GM19351 (cell line): ENCODE data around the gene KCNB1.

Experiments used
- ATAC-seq: cut with Tn5 transposase; IDR thresholded peaks from one replicate; pipeline ENCODE4 v1.9.1; 2021; ENCODE audit warnings: mild to moderate bottlenecking, moderate library complexity; ENCODE audit not compliant: unreplicated experiment

The KCNB1 gene

DNA sequence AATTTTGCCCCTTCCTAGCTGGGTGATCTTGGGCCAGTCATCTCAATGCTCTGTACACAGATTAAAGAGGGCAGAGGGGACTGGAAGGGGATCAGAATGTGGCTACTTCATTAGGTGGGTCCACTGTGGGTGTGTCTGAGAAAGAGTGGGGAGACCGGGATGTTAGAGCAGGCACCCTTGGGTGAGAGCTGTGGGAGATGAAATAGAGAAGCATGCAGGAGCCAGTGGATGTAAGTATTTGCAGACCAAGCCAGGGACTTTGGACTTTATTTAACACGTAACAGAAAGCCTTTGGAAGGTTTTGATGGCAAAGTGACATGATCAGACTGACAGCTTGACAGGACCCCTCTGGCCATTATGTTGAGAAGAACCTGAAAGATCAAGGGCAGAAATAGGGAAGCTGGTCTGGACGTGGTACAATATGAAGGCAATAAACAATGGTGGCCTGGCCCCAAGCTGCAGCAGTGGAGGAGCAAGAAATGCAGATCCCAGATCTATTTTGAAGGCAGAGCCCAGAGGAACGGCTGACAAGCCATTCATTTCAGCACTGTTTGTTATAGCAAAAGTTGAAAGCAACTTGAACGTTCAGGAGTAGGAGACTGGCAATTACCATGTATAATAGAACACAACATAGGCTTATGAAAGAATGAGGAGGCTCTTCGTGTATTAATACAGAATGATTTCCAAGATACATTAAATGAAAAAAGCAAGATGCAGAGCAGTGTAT lies 122.1 kb downstream of the KCNB1 start:
- ATAC-seq, result no peak

DNA sequence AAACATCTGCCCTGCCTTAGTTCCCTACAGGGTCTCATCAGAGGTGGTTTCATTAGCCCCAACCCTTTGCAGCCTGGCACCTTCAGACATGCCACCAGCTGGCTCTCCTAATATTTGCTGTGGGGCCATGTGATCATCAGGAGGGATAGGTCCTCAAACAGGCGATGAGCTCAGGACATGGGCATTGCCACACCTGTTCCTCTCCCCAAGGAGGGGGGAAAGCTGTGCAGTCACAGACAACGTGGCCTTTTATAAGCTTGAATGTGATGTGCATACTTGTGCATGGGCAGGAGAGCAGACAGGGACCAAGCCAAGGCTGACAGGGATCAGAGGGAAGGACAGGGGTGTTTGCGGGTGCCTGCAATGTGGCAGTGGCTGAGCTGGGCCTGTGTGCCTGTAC lies 125.8 kb downstream of the KCNB1 start:
- no peak for ATAC-seq

DNA sequence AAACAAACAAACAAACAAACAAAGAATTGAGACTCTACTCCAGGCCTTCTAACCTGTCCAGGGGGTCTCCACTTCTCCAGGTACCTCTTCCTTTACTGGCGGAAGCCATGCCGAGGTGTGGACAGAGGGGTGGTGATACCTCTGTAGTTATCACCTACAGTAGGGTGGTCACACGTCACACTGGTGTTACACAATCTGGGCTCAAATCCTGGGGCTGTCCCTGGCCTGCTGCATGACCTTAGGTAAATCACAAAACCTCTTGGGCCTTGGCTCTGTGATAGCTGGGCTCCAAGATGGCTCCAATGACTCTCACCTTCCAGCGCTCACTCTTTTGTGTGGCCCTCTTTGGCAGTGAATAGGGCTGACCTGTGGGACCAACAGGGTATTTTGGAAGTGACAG lies 127.8 kb downstream of the KCNB1 start:
- no peak for ATAC-seq

DNA sequence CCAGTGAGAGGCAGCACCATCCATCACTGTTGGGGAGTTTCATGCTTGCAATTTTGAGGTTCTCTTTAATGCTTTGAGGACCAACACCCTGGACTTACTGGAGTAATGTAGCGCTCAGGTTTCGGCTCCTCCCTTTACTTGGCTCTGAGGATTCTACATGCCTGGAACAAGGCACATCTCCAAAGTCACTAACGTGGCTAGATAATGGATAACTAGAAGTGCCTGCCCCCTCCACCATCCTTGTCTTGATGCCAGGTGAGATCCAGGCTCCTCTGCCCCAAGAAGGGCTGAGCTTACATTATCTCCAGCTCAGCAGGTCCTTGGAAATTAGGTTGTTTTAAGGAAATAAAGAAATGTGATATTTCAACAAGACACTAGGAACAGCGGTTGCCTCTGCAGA lies 129.1 kb downstream of the KCNB1 start:
- no peak for ATAC-seq

DNA sequence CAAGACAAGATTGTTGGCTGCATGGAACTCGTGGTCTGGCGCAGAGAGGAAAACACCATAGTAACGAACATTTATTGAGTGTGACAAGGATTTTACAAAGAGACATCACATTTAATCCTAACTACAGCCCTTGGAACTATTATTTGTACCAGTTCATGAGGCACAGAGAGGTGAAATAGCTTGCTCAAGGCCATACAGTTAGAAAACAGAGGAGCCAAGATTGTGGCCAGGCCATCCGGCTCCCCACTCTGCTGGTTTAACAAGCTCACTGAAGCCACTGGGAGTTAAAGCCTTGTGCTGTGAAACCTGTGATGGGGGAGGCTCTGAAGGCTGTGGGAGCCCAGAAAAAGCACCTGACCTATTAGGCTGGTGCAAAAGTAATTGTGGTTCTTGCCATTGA lies 129.7 kb downstream of the KCNB1 start:
- no peak for ATAC-seq

DNA sequence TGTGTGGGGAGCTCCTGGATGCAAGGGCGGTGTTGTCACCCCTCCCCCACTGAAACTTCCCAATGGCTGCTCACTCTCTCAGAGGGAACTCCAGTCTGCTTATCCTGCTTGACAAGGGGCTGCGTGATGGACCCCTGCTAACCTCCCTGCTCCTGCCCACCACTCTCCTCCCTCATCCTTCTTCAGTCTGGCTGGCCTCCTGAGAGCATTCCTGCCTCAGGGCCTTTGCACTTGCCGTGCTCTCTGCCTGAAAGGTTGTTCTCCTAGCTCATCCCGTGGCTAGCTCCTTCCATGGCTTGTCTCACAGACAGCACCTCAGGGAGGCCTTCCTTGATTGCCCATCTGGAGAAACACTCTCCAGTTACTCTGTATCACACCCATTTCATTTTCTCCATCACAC lies 130.7 kb downstream of the KCNB1 start:
- ATAC-seq, result no peak

DNA sequence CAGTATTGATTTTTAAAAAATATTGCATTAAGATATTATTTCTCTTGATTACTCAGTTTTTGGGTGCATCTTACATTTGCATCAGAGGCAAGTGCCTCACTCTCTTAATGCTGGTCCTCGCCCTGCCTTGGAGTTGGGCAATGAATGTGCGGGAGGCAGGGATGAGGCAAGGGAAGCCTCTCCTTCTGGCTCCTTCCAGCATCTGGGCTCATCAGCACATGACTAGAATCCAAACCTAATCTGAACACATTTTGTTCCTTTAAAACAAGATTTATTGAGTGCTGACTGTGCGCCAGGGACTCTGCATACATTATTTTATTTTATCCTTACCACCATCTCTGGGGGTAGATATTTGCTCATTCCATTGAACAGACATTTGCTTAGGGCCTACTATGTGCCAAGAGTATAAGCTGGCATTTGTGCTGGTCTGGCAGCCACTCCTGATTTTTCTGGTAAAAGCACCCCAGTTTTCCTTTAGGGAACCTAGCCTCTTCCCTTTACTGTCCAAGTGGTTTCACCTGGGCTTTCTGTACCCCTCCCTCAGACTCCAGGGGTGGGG lies 132.7 kb downstream of the KCNB1 start:
- no peak for ATAC-seq

DNA sequence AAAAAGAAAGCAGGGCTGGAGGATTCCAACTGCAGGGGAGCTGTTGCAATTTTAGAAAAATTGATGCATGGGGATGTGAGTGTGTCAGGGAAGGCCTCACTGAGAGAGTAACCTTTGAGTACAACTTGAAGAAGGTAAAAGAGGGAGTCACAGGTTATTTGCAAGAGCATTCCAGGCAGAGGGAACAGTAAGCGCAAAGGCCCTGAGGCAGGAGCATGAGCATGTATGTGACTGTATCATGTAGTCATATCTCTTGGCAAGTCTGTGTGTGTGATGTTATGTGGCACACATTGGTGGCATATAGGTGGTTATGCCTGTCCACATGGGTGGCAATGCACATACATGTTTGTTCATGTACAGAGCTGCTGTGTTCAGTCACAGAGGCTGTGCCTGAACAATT lies 133.4 kb downstream of the KCNB1 start:
- no peak for ATAC-seq

DNA sequence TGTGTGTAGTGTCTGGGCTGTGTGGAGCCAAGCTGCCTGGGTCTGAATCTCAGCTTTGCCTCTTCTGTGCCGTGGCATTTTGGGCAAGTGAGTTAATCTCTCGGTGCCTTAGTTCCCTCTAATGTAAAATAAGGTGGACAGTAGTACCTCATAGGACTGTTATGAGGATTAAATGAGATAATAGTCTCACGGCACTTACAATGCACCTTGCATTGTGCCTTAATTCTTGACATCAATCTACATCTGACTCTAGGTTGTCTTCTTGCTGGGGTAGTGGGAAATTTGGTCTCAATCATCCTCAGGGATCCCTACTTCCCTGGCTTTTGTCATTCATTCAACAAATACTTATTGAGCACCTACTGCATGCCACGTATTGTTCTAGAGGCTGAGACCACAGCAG lies 133.9 kb downstream of the KCNB1 start:
- no peak for ATAC-seq

DNA sequence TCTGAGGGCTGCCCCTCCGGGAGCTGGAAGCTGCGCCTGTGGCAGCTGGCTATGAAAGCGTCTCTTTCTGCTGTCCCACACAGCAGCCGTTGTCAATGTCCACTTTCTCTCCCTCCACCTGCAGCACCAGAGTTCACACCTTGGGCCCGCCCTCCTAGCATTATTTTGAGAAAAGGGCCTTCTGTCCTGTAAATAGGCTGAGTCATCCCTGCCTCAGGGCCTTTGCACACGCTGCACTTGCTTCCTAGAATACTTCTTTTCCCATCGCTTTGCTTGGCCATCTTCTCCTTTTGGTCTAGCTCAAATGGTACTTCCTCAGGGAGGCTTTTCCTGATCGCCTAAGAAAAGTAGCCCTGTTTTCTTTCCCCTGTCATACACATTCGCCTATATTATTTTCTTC lies 135.3 kb downstream of the KCNB1 start:
- ATAC-seq, result no peak

DNA sequence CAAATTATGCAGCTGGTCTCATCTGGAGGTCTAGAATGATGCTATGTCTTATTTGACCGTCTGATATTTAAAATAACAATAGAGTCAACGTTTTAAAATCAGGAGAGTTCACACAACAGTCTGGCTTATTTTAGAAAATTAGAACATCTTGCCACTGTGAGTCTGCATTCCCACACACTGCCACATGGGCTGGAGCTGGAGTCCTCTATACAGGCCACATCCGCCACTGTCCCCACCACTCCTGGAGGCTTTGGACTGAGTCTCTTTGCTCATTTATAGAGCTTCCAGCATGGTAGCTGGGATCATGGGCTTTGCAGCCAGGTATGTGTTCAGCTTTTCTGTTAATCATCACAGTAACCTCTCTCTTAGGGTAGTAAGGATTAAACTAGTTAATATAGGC lies 135.8 kb downstream of the KCNB1 start:
- no peak for ATAC-seq

DNA sequence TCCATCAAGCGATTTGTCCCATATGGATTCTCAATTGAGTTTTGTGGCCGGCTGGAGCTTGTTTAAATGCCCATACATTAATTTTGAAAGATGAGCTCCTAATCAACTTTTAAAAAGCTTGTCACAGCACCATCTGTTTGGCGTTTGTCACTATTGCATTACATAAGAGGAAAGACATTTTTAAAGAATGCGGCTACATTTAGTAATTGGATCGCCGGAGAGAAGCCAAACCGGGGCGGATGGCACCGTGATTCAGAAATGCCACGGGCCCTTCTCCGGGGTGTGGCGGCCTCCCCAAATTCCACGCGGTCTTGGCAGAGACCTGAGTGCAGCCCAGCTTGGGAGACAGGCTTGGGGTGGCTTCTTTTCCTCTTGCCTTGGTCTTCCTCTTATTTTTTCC lies 136.9 kb downstream of the KCNB1 start:
- no peak for ATAC-seq

DNA sequence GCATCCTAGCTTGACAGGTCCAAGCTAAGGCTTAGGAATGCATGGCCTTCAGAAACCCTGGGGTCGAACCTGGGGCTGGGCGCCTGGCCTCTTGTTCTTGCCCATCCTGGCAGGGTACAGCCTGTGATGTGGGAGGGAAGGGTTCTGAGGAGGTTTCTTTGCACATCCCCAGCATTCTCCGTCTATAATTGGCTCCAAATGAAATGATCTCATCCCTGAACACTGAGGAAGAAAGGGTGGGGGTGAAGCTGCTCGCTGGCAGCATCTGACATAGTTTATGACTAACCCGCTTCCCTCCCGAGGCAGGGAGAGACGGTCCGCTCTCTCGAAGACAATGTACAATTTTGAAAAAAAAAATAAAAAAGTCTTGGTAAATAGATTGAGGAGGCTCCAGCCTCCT lies 137.5 kb downstream of the KCNB1 start:
- ATAC-seq, result no peak

DNA sequence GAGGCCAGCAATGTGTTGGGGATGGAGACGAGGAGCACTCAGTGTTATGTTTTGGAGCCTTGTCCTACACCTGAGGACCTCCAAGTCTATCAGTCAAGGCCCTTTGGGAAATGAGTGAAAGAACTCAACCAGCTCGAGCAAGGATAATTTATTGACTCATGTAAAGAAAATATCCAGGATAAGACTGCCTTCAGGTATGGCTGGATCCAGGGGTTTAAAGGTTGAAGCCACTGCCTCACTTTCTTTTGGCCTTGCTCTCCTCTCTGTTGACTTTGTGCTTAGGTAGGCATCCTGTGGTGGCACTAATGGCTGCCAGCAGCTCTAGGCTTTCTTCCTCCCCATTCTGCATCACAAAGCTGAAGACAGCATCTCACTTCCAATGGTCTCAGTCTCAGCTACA lies 138.3 kb downstream of the KCNB1 start:
- no peak for ATAC-seq

DNA sequence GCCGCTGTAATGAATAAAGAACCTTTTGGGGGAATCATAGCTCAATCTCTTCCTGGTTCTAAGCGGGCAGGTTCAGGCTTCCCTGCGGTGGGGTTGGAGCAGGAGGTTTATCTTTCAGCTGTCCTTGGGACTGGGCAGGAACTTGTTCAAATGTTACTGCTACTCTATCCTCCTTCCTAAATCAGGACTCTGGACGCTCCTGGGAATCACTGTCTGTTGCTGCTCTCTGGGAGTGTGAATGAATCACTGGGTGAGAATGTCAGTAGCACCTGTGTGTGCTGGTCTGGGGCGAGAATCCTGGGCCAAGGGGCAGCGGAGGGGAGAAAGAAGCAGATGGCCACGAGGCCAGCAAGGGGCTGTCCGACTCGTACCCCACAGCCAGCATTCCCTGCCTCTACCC lies 139.2 kb downstream of the KCNB1 start:
- ATAC-seq, result no peak

DNA sequence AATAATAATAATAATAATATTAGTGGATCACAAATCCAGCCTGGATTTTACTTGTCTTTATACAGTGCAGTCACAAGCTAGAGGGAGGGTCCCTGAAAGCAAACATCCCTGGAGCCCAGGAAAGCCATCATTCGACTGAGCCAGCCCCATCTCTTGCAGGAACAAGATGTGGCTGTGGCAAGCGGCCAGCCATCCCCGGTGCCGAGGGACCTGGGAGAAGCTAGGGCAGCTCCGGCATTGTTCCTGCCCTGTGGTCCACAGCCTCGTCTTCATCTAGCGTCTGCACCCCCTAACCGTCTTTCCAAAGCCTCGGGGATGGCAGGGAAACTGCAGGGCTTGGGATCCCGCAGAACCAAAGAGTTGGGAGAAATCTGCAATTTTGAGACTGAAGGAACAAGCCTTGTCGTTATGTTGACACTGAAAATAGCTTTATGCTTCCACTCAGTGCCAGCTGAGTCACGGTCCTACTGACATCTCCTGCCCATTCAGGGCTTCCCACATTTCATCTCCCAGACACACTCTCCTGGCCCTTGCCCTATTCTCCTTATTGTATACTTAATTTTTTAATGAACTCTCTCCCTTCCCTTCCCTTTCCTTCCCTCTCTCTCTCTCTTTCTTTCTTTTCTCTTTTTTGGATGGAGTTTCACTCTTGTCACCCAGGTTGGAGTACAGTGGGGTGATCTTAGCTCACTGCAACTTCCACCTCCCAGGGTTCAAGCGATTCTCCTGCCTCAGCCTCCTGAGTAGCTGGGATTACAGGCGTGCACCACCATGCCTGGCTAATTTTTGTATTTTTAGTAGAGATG lies 142.1 kb downstream of the KCNB1 start:
- no peak for ATAC-seq

DNA sequence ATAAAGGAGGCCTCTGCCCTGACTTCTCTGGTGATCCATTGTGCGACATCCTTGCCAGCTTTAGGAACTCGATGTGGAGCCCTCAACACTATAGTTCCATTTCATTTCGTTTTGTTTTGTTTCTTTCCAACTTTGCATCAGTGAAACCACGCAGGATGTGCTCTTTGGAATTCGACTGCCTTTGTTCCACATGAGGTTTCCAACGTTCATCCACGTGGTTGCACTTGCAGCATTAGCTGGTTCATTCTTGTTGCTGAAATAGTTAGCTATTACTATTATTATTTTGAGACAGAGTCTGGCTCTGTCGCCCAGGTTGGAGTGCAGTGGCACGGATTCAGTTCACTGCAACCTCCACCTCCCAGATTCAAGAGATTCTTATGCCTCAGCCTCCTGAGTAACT lies 143.3 kb downstream of the KCNB1 start:
- no peak for ATAC-seq

DNA sequence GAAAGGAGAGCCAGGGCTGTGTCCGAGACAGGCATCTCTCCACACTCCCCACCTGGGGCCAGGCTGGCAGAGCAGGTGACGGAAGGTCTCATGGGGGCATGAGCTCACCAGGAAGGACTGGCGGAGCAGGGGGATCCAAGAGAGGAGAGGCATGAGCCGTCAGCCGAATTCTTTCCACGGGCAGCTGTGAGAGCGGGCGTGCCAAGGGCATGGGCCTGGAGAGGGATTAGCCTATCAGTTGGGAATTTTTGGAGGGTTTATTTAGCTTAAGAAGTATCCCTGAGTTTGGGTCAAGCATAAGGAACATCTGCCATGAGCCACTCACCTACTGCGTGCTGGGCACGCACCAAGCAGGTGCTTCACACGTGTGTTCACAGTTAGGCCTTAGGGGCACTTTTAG lies 144.4 kb downstream of the KCNB1 start:
- ATAC-seq, result no peak

DNA sequence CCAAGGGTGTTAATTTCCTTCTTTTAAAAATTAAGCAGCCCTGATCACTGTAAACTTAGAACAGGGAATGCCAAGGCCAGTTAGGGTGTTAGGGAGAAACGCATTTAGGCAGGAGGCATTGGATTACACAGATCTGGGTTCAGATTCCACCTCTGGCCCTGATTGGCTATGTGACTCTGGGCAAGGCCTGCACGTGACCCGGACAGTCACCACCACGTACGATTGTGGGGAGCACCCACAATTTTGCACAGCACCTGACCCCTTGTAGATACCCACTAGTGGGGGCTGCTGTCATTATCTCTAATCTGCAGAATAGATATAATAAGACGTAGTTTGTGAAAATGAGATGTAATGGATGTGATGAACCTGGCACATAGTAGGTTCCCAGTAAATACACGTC lies 145.1 kb downstream of the KCNB1 start:
- no peak for ATAC-seq

DNA sequence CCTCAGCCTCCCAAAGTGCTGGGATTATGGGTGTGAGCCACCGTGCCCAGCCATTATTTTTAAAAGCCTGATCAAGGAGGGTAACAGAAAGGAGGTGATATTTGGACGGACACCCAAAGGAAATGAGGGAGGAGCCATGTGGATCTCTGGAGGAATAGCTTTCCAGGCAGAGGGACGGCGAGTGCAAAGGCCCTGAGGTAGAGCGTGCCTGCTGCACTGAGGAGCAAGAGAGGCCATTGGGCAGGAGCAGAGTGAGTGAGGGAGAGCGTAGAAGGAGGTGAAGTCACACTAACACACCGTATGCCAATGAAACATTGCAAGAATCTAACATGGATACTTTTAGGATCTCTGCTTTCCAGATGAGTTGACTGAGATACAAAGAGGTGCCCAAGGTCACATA lies 145.7 kb downstream of the KCNB1 start:
- no peak for ATAC-seq

DNA sequence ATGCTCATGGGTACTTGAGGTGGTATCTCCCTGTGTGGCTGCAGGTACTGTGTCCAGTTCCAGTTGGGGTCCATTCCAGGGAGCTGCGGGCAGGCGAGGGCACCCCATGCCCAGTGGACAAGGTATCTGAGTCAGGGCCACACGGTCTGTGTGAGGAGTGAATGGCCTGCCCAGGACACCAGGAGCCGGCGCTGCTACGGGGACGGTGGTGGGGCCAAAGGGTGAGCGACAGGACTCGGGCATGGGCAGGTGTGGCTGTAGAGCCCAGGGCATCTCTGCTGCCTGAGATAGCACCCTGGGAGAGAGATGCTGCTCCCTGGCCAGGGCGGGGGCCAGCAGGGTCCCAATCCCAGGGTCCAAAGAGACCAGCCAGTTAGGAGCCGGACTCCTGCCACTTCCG lies 147.0 kb downstream of the KCNB1 start:
- ATAC-seq, result no peak
